ENCODE data around the gene PARVA.

PARVA gene

GRCh38 chr11:12377824-12378593 is 638 bp downstream of the PARVA start:
- DNase-seq = no peak

- no peak for DNase-seq
These were observed 3.4 kb downstream of the PARVA start for GRCh38 chr11:12380565-12381325.

GRCh38 chr11:12381875-12382274 is 4.5 kb downstream of the PARVA start:
- no peak for DNase-seq

- no peak for DNase-seq
These were observed 5.1 kb downstream of the PARVA start for GRCh38 chr11:12382451-12382850.

GRCh38 chr11:12386309-12386708 is 8.9 kb downstream of the PARVA start:
- DNase-seq = no peak

- no peak for DNase-seq
These were observed 9.4 kb downstream of the PARVA start for GRCh38 chr11:12386745-12387144.

- DNase-seq = no peak
These were observed 10.8 kb downstream of the PARVA start for GRCh38 chr11:12388173-12388572.

GRCh38 chr11:12388939-12389670 is 11.7 kb downstream of the PARVA start:
- no peak for DNase-seq

GRCh38 chr11:12389676-12390657 is 12.6 kb downstream of the PARVA start:
- DNase-seq = no peak

- no peak for DNase-seq
These were observed 13.3 kb downstream of the PARVA start for GRCh38 chr11:12390687-12391110.

- no peak for DNase-seq
These were observed 15.3 kb downstream of the PARVA start for GRCh38 chr11:12392672-12393071.

GRCh38 chr11:12393691-12394090 is 16.3 kb downstream of the PARVA start:
- DNase-seq = no peak

- no peak for DNase-seq
These were observed 17.2 kb downstream of the PARVA start for GRCh38 chr11:12394601-12395000.

GRCh38 chr11:12395333-12395732 is 18.0 kb downstream of the PARVA start:
- DNase-seq = no peak

- no peak for DNase-seq
These were observed 20.6 kb downstream of the PARVA start for GRCh38 chr11:12397931-12398334.

GRCh38 chr11:12399355-12399754 is 22.0 kb downstream of the PARVA start:
- DNase-seq = no peak

- DNase-seq = no peak
These were observed 24.7 kb downstream of the PARVA start for GRCh38 chr11:12402025-12402424.

- no peak for DNase-seq
These were observed 25.3 kb downstream of the PARVA start for GRCh38 chr11:12402691-12403120.

- DNase-seq = no peak
These were observed 26.0 kb downstream of the PARVA start for GRCh38 chr11:12403122-12403996.

GRCh38 chr11:12403997-12404350 is 26.6 kb downstream of the PARVA start:
- no peak for DNase-seq

- no peak for DNase-seq
These were observed 27.1 kb downstream of the PARVA start for GRCh38 chr11:12404436-12404835.

Measured in activated CD4-positive, alpha-beta T cell treated with anti-CD3 and anti-CD28 coated beads for 4 hours (primary cell).